ENCODE results near the gene S1PR4.
"Not testable (repeated sequence)": the region's sequence is repeated elsewhere in the genome, so short reads cannot be mapped to it uniquely, and the experiment has no call there.

Gene S1PR4

DNA sequence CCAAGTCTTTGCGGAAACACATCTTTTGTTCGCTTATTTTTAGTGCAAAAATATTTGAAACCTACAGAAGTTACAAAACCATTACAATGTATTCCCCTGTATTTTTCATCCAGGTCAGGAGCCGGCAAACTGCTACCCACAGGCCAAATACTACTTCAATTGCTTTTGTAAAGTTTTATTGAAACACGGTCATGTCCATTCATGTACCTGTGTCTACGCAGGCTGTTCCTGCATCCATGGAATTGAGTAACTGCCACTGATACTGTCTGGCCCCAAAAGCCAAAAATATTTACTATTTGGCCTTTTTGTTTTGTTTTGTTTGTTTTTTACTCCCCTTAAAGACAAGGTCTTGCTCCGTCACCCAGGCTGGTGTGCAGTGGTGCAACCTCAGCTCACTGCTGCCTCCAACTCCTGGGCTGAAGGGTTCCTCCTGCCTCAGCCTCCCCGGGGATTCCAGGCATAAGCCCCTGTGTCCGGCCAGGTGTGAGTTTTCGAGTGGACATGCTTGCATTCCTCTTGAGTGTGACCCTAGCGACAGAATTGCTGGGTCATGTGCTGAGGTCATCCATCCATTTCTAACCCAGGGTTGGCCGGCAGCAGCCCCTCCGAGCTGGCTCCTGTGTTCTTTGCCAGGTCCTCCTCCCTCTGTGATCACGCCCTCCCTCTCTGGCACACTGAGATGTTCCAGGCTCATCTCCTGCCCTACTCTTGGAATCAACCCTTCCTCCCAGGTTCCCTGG is 10.9 kb upstream of the S1PR4 start:
- no peak overlapping the region for H3K4me3 ChIP-seq (ENCODE audit: low read depth, low read length)
- no peak for DNase-seq (ENCODE audit: low read depth, low spot score)
- in situ Hi-C loops (cut with HindIII; ENCODE audit: low sequenced_read_pairs) = no loop called here
- no peak for TF ChIP-seq CTCF (IDR thresholded peaks at IDR 0.05; ENCODE audit: low read depth, low read length)

DNA sequence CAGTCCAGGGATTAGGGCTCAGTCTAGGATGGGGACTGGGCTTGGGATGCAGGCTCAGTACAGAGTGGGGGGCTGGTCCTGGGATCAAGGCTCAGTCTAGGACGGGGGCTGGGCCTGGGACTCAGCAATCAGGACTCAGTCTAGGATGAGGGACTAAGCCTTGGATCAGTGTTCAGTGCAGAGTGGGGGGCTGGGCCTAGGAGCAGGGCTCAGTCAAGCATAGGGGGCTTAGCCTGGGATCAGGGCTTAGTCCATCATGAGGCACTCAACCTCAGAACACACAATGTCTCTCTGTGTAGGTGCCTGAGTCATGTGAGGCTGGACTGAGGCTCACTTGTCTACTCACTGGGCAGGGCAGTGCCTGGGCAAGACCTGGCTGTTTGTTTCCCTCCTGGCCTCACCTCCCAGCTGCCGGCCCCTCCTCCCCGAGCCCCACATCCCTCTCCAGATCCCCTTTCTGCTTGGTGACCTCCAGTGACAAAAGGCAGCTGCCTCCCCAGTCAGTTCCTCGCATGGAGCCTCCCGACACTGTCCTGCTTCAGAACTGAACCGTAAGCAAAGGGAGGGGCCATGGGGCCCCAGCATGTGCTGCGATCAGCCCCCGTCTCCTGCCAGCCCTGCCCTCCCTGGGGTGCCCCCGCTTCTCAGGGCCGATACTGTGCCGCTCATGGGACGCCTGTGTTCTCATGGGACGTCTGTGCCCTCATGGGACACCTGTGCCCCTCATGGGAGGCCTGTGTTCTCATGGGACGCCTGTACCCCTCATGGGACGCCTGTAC is 6.5 kb upstream of the S1PR4 start:
- no peak for TF ChIP-seq CTCF (IDR thresholded peaks at IDR 0.05; ENCODE audit: low read depth, low read length)

DNA sequence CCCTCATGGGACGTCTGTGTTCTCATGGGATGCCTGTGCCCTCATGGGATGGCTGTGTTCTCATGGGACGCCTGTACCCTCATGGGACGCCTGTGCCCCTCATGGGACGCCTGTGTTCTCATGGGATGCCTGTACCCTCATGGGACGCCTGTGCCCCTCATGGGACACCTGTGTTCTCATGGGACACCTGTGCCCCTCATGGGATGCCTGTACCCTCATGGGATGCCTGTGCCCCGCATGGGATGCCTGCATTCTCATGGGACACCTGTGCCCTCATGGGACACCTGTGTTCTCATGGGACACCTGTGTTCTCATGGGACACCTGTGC is 5.9 kb upstream of the S1PR4 start:
- H3K4me3 ChIP-seq (ENCODE audit: low read depth, low read length); in situ Hi-C loops (cut with HindIII; ENCODE audit: low sequenced_read_pairs); DNase-seq (ENCODE audit: low read depth, low spot score): not testable (repeated sequence)

More for the DNA sequence above, 6.5 kb upstream of the S1PR4 start:
- in situ Hi-C loops (cut with HindIII; ENCODE audit: low sequenced_read_pairs) = no loop called here
- H3K4me3 ChIP-seq (ENCODE audit: low read depth, low read length) = no peak overlapping the region
- no peak for DNase-seq (ENCODE audit: low read depth, low spot score)

- DNase-seq (ENCODE audit: low read depth, low spot score) = peak; percentile 51
- no peak for TF ChIP-seq CTCF (IDR thresholded peaks at IDR 0.05; ENCODE audit: low read depth, low read length)
- in situ Hi-C loops (cut with HindIII; ENCODE audit: low sequenced_read_pairs) = no loop called here
- no peak overlapping the region for H3K4me3 ChIP-seq (ENCODE audit: low read depth, low read length)
Measured at GRCh38 chr19:3175781-3176714, 2.5 kb upstream of the S1PR4 start.

DNA sequence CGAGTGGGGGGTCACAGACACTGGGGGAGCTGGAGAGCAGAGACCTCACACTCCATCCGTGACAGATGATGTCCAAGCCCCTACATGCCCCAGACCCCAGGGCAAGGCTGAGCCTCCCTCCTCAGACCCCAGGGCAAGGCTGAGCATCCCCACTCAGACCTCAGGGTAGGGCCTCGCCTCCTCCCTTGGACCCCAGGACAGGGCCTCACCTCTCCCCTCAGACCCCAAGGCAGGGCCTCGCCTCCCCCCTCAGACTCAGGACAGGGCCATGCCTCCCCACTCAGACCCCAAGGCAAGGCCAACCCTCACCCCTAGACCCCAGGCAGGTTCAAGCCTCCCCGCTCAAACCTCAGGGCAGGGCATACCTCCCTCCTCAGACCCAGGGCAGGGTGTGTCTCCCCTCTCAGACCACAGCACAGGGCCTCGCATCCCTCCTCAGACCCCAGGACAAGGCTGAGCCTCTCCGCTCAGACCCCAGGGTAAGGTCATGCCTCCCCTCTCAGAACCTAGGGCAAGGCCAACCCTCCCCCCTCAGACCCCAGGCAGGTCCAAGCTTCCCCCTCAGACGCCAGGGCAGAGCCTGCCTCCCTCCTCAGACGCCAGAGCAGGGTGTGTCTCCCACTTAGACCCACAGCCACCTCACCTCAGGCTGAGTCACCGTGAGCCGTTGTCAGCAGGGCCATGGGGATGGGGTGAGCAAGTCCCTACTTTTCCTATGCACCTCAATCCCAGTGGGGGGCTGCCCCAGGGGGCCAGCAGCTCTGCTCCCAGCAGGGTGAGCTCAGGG is 1.7 kb upstream of the S1PR4 start:
- TF ChIP-seq CTCF (IDR thresholded peaks at IDR 0.05; ENCODE audit: low read depth, low read length) = no peak
- peak; percentile 43 for DNase-seq (ENCODE audit: low read depth, low spot score)
- in situ Hi-C loops (cut with HindIII; ENCODE audit: low sequenced_read_pairs) = no loop called here
- no peak overlapping the region for H3K4me3 ChIP-seq (ENCODE audit: low read depth, low read length)

DNA sequence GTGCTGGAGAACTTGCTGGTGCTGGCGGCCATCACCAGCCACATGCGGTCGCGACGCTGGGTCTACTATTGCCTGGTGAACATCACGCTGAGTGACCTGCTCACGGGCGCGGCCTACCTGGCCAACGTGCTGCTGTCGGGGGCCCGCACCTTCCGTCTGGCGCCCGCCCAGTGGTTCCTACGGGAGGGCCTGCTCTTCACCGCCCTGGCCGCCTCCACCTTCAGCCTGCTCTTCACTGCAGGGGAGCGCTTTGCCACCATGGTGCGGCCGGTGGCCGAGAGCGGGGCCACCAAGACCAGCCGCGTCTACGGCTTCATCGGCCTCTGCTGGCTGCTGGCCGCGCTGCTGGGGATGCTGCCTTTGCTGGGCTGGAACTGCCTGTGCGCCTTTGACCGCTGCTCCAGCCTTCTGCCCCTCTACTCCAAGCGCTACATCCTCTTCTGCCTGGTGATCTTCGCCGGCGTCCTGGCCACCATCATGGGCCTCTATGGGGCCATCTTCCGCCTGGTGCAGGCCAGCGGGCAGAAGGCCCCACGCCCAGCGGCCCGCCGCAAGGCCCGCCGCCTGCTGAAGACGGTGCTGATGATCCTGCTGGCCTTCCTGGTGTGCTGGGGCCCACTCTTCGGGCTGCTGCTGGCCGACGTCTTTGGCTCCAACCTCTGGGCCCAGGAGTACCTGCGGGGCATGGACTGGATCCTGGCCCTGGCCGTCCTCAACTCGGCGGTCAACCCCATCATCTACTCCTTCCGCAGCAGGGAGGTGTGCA is 587 bp downstream of the S1PR4 start:
- in situ Hi-C loops (cut with HindIII; ENCODE audit: low sequenced_read_pairs) = no loop called here
- no peak for DNase-seq (ENCODE audit: low read depth, low spot score)
- TF ChIP-seq CTCF (IDR thresholded peaks at IDR 0.05; ENCODE audit: low read depth, low read length) = no peak
- H3K4me3 ChIP-seq (ENCODE audit: low read depth, low read length) = no peak overlapping the region
